ENCODE measurements around the gene RHOXF1.
"Not testable (repeated sequence)": the region's sequence is repeated elsewhere in the genome, so short reads cannot be mapped to it uniquely, and the experiment has no call there.

RHOXF1 gene

GRCh38 chrX:120140293-120140981, 24.7 kb upstream of the RHOXF1 start:
- no peak for TF ChIP-seq CTCF (IDR thresholded peaks at IDR 0.05; ENCODE audit: low read depth, low read length, missing control alignments)
- H3K4me3 ChIP-seq (replicated peaks; ENCODE audit: low read depth, low read length): no peak overlapping the region
- no peak for DNase-seq (ENCODE audit: extremely low read depth, low read depth)

- H3K4me3 ChIP-seq (replicated peaks; ENCODE audit: low read depth, low read length): no peak overlapping the region
- DNase-seq (ENCODE audit: extremely low read depth, low read depth): no peak
- no peak for TF ChIP-seq CTCF (IDR thresholded peaks at IDR 0.05; ENCODE audit: low read depth, low read length, missing control alignments)
Observed at GRCh38 chrX:120137439-120137838, 21.7 kb upstream of the RHOXF1 start.

GRCh38 chrX:120136840-120137239, 21.1 kb upstream of the RHOXF1 start:
- no peak for TF ChIP-seq CTCF (IDR thresholded peaks at IDR 0.05; ENCODE audit: low read depth, low read length, missing control alignments)
- no peak overlapping the region for H3K4me3 ChIP-seq (replicated peaks; ENCODE audit: low read depth, low read length)
- no peak for DNase-seq (ENCODE audit: extremely low read depth, low read depth)

GRCh38 chrX:120136128-120136527, 20.4 kb upstream of the RHOXF1 start:
- no peak overlapping the region for H3K4me3 ChIP-seq (replicated peaks; ENCODE audit: low read depth, low read length)
- TF ChIP-seq CTCF (IDR thresholded peaks at IDR 0.05; ENCODE audit: low read depth, low read length, missing control alignments): no peak
- no peak for DNase-seq (ENCODE audit: extremely low read depth, low read depth)

GRCh38 chrX:120128306-120128846, 12.7 kb upstream of the RHOXF1 start:
- H3K4me3 ChIP-seq (replicated peaks; ENCODE audit: low read depth, low read length); DNase-seq (ENCODE audit: extremely low read depth, low read depth): not testable (repeated sequence)

GRCh38 chrX:120125444-120125843, 9.7 kb upstream of the RHOXF1 start:
- H3K4me3 ChIP-seq (replicated peaks; ENCODE audit: low read depth, low read length): no peak overlapping the region
- DNase-seq (ENCODE audit: extremely low read depth, low read depth): no peak
- no peak for TF ChIP-seq CTCF (IDR thresholded peaks at IDR 0.05; ENCODE audit: low read depth, low read length, missing control alignments)

GRCh38 chrX:120120223-120120622, 4.5 kb upstream of the RHOXF1 start:
- H3K4me3 ChIP-seq (replicated peaks; ENCODE audit: low read depth, low read length): no peak overlapping the region
- no peak for DNase-seq (ENCODE audit: extremely low read depth, low read depth)
- no peak for TF ChIP-seq CTCF (IDR thresholded peaks at IDR 0.05; ENCODE audit: low read depth, low read length, missing control alignments)
